Urothelium cell line (cell line): ENCODE results near the gene KCNMB3.
A peak's percentile ranks its signal among the peaks of the same experiment; 100 is the strongest.

ENCODE experiments used
- DNase-seq: peaks from one replicate; pipeline ENCODE4 v3.0.0; 2011; ENCODE audit warnings: low spot score, mixed read lengths
- FAIRE-seq: peaks from 2 replicates; lab custom pipeline; 2011; peaks lifted over from hg19 to GRCh38; lab: Jason Lieb, UNC

KCNMB3 gene

DNA sequence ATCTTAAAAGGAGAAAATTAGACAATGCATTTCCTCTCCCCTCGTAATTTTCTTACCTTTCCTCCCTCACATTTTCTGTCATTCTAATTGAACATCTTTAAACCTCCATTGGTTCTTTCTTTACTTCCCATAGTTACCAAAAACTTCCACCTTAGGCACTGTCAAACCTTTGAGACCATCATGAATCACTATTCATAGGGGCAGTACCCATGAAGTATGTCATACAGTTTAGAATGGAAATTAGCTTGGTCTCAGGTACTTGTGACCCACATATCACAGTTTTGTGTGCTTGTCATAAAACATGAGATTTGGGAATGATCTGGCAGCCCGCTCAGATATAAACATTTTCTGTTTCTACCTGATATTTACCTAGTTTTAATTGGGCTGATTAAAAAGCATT, 50.1 kb downstream of the KCNMB3 start:
- DNase-seq: no peak
- FAIRE-seq: no peak

DNA sequence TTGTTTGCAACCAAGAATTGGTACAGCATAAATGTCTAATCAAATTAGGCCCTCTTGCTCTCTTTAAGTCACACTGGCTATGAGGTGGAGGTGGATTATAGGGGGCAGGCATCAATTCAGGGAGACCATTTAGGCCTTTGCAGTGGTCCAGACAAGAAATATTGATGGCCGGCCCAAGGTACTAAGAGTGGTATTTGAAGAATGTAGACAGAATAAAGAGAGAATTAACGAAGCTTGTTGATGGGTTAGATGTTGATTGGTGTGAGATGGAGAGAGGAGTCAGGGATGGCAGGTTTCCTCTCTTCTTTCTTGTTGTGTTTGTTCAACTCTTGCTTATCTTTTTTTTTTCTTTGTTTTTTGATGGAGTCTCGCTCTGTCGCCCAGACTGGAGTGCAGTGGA, 54.2 kb downstream of the KCNMB3 start:
- DNase-seq: no peak
- no peak for FAIRE-seq

DNA sequence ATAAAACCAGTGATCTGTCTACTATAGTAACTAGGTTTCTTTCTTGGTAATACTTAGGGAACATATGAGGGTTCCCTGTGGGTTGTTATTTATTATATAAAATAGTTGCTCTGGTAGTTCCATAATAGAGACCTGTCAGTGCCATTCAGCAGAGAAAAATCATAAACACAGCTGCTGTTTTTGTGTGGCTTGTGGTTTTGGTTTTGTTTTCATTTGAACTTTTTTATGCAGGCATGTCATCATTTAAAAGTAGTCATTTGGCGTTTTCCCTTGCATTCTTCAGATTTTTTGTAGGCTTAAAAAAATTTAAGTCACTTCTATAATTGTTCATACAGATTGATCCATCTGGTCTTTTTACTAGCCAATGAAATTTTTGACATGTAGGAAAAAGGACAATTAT, 54.8 kb downstream of the KCNMB3 start:
- DNase-seq: peak; percentile 49
- FAIRE-seq: no peak

DNA sequence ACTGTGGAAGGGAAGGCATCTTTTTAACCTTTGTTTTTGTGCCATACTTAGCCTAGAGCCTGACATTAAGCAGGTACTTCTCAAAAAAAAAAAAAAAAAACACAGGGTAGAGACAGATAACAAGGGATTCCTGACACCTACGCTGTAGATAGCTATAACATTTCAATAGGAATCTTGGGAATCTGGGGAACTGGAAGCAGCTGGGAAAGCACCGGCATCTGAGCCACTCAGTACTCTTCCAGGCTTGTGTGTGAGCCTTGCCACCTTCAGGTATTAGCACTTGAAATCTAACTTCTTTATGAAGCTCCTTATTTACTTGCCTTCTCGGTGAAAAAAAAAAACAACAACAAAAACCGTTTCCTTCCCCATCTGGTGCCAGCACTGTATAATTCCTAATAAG, 56.0 kb downstream of the KCNMB3 start:
- no peak for FAIRE-seq
- no peak for DNase-seq
